Tibial nerve (tissue), 4 donors: Measurements from ENCODE around the gene MAMLD1.

Experiments used
- EP300 ChIP-seq, 2 donors: sonication (generic); formaldehyde crosslinking; IDR thresholded peaks; one replicate each; pipeline ENCODE4 v1.6.1; 2017; ENCODE audit warnings: antibody characterized with exemption in 2 of 2, mild to moderate bottlenecking in 1 of 2
- POLR2A ChIP-seq, 2 donors: fragments of 450-650 bp; IDR thresholded peaks; one replicate each; pipeline ENCODE4 v1.6.1; 2017; ENCODE audit warnings: antibody characterized with exemption in 2 of 2, mild to moderate bottlenecking in 2 of 2, moderate library complexity in 2 of 2
- TF ChIP-seq, protein P1 (sequence below), 5 experiments: fragments of 200-600 bp in 3 of 5; fragments of 450-650 bp in 2 of 5; sonication (generic) in 3 of 5; IDR thresholded peaks; one replicate each; pipeline ENCODE4 v1.5.1; 2016 to 2019; ENCODE audit warnings: antibody characterized with exemption in 5 of 5, mild to moderate bottlenecking in 3 of 5, moderate library complexity in 2 of 5

DNA sequence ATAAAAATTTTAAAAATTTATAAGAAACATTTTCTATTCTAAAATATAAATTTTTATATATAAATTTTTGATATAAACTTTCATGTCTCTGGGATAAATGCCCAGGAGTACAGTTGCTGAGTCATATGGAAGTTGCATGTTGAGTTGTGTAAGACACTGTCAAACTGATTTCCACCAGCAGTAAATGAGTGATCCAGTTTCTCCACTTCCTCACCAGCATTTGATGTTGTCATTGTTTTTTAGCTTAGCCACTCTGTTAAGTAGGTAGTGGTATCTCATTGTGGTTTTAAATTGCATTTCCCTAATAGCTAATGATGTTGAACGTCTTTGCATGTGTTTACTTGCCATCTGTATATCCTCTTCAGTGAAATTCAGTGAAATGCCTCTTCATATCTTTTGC, 66.5 kb downstream of the MAMLD1 start:
- TF ChIP-seq EP300 (IDR thresholded peaks at IDR 0.05) (no peak), POLR2A (IDR thresholded peaks at IDR 0.05) (no peak)
- TF ChIP-seq, protein P1, sequence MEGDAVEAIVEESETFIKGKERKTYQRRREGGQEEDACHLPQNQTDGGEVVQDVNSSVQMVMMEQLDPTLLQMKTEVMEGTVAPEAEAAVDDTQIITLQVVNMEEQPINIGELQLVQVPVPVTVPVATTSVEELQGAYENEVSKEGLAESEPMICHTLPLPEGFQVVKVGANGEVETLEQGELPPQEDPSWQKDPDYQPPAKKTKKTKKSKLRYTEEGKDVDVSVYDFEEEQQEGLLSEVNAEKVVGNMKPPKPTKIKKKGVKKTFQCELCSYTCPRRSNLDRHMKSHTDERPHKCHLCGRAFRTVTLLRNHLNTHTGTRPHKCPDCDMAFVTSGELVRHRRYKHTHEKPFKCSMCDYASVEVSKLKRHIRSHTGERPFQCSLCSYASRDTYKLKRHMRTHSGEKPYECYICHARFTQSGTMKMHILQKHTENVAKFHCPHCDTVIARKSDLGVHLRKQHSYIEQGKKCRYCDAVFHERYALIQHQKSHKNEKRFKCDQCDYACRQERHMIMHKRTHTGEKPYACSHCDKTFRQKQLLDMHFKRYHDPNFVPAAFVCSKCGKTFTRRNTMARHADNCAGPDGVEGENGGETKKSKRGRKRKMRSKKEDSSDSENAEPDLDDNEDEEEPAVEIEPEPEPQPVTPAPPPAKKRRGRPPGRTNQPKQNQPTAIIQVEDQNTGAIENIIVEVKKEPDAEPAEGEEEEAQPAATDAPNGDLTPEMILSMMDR (IDR thresholded peaks at IDR 0.05), result no peak
